Measurements from ENCODE around the gene B2M.
"Not testable (repeated sequence)": the region's sequence is repeated elsewhere in the genome, so short reads cannot be mapped to it uniquely, and the experiment has no call there.

The B2M gene

DNA sequence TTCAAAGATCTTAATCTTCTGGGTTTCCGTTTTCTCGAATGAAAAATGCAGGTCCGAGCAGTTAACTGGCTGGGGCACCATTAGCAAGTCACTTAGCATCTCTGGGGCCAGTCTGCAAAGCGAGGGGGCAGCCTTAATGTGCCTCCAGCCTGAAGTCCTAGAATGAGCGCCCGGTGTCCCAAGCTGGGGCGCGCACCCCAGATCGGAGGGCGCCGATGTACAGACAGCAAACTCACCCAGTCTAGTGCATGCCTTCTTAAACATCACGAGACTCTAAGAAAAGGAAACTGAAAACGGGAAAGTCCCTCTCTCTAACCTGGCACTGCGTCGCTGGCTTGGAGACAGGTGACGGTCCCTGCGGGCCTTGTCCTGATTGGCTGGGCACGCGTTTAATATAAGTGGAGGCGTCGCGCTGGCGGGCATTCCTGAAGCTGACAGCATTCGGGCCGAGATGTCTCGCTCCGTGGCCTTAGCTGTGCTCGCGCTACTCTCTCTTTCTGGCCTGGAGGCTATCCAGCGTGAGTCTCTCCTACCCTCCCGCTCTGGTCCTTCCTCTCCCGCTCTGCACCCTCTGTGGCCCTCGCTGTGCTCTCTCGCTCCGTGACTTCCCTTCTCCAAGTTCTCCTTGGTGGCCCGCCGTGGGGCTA, at the start of gene B2M, which contains the start of gene PATL2:
TSS of gene B2M (plus strand) at position 422 of the 647 bp plus-strand sequence. CDS start at position 452, 30 bp downstream.
TSS of gene PATL2 (minus strand) at position 228 of the 647 bp plus-strand sequence. CDS start 34,833 bp downstream, outside the sequence.
- peak; percentile 92 for DNase-seq (ENCODE audit: low read depth)

DNA sequence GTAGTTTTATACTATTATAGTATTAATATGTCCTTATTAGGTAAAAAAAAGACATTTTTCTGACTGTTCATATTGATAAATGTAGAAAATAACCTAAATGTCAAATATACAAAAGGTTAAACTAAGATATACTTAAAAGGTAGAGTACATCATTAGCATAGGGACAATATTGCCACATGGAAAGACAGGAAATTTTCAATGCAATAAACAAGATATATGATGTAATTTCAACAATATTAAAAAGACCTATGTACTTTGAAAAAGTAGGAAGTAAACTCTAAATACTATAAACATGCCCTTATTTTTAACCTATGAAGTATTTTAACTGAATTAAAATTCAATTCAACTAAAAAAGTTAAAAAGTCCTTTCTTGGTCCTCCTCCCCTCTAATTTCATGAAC, 49.7 kb upstream of the B2M start:
- no peak for DNase-seq (ENCODE audit: low read depth)

DNA sequence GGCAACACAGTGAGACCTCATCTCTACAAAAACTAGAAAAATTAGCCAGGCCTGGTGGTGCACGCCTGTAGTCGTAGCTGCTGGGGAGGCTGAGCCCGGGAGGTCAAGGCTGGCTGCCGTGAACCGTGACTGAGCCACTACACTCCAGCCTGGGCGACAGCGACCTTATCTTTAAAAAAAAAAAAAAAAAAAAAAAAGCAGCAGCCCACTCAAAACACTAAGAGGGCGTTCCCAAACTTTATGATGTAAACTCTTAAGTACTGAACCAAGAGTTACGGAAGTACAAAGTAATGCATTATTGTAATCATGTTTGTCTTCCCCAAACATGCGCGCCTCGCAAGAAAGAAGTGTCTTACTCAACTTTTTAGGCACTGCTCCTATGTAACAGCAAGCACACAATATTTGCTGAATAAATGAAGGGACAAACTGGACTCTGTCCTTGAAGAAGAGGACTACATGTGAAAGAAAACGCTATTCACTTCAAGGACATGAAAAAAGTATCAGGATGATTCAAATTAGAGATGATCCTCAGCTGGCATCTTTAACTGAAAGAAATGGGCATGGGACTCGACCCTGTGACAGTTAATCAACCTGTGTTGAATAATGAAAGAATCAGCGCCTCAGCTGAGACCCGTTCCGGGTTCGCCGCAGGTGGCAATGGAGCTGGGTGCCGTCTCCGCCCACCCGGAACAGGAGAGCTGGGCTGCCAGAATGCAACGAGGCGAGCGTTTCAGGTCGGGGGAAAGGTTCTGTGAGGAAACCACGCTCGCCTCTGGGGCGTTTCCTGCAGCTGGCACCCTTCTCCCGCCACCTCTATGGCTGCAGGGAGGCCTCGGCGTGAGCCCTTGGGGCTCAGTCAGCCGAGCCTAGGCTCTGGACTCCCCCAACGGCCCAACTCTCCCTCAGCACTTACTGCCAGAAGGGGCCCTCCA, 48.6 kb upstream of the B2M start:
- peak; percentile 71 for DNase-seq (ENCODE audit: low read depth)

- DNase-seq (ENCODE audit: low read depth) = peak; percentile 95
These were observed 47.7 kb upstream of the B2M start, which contains the start of gene SPG11 for GRCh38 chr15:44663410-44664308. TSS of gene SPG11 (minus strand) at chr15:44663662. CDS start at chr15:44663647, 15 bp downstream.

GRCh38 chr15:44666210-44667038, 44.9 kb upstream of the B2M start:
- no peak for DNase-seq (ENCODE audit: low read depth)

DNA sequence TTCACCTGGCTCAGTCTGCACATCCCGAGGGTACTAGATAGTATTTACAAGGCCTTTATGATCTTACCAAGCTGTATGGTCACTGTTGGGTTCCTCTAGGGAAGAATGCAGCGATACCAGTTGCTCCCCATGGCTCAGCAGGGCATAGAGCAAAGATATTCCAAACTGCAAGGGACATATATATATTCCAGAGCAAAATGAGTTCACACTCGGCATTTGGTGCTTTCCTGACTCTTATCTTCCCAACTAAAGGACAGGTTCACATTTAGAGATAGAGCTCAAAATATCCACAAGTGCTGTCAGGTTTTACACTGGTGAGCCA, 44.3 kb upstream of the B2M start:
- DNase-seq (ENCODE audit: low read depth) = no peak

DNA sequence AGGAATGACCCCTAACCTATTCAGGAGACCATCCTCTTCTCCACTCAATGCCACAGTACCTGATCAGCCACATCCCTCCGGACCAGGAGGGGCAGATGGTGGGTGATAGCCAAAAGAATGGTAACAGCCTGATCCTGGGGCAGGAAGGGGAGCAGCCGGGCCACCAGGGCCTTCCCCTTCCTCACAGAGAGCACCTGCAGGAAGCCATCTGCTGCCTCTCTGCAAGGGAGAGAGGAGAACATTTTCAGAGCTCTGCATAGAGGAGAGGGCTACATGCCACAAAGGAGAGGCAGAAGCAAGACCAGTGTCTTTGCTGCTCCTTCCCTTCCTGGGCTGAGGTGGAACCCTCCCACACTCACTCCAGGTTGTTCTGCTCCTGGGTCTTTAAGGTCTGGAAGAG, 42.4 kb upstream of the B2M start:
- no peak for DNase-seq (ENCODE audit: low read depth)

DNA sequence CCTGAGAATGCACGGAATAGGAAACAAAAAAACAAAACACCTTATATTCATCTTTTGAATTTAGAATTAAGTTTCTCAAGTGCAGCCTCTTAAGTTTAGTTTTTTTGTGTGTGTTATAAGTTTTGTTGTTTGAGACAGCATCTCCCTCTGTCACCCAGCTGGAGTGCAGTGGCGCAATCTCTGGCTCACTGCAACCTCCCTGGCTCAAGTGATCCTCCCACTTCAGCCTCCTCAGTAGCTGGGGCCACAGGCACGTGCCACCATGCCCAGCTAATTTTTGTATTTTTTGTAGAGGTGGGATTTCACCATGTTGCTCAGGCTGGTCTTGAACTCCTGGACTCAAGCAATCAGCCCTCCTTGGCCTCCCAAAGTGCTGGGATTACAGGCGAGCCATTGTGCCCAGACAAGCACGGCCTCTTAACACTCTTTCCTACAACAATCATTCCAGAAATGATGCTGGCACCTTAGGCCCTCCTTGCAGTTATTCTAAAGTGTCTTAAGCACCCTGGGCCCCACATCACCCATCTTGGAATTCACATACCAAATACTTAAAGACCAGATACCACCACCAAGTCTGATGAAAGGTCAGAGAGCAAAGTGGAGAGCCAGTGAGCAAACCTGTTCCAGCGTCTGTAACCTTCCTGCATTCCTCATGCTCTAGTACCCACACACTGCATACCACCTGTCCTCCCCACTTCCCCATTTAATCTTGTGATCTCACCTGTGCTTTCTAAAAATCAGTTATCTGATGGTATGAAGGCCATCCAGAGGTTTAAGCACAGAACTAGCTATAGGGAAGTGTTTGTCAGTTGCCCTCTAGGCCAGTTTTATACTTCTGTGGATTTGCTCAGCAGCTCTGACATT, 41.0 kb upstream of the B2M start:
- DNase-seq (ENCODE audit: low read depth) = no peak

DNA sequence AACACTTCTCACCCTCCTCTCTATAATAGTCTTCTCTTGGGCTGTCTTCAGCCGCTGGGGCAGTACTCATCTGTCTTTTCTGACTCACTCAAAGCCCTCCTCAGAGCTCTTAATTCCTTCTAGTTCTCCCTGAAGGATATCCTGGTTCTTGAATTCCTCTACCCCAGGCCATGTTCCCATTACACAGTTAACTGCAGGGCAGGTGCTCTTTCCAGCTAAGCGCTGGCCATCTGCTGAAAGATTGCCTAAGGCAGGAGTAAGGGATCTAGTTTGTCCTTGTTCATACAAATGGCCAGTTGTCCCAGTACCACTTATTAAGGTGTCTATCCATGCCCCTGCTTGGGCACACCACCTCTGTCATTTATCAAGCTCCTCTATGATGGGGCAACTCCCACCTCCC, 37.7 kb upstream of the B2M start:
- no peak for DNase-seq (ENCODE audit: low read depth)

DNA sequence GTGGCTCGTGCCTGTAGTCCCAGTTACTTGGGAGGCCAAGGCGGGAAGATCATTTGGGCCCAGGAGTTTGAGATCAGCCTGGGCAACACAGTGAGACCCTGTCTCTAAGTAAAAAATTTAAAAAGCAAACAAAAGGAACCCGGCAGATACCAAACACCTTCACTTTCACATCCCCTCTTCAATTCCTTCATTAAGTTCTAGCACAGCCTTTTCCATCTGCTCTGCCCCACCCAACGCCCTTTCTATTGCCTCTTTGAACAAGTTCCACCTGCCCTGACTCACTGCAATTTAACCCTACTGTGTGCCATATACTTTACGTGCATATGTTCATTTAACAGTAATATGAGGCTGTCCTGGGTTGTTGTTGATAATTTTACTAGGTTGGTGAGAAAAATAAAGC, 35.4 kb upstream of the B2M start:
- DNase-seq (ENCODE audit: low read depth) = no peak

DNA sequence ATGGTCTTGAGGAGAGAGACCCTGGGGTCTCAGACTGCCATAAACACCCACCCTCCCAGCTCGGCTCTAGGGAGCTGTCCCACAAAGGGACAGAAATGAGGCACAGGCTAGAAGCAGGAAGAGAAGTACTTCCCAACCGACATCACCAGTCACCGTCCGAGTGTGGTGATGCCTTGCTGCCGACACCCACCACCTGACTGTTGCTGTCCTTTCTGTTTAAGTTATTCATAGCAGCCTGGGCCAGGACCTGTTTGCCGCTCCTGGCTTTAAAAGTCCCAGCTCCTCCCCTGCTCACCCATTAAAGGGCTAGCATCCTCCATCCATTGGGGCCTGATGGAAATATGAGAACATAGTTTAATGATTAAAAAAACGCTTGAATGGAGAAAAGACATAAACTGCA, 34.6 kb upstream of the B2M start:
- DNase-seq (ENCODE audit: low read depth) = no peak

- DNase-seq (ENCODE audit: low read depth) = no peak
These were observed 29.1 kb upstream of the B2M start for GRCh38 chr15:44682211-44682610.

- DNase-seq (ENCODE audit: low read depth) = peak; percentile 71
These were observed 28.3 kb upstream of the B2M start for GRCh38 chr15:44682809-44683682.

DNA sequence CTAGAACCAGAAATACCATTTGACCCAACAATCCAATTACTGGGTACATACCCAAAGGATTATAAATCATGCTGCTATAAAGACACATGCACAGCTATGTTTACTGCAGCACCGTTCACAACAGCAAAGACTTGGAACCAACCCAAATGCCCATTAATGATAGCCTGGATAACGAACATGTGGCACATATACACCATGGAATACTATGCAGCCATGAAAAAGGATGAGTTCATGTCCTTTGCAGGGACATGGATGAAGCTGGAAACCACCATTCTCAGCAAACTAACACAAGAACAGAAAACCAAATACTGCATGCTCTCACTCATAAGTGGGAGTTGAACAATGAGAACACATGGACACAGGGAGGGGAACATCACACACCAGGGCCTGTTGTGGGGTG, 22.0 kb upstream of the B2M start:
- not testable (repeated sequence) for DNase-seq (ENCODE audit: low read depth)

DNA sequence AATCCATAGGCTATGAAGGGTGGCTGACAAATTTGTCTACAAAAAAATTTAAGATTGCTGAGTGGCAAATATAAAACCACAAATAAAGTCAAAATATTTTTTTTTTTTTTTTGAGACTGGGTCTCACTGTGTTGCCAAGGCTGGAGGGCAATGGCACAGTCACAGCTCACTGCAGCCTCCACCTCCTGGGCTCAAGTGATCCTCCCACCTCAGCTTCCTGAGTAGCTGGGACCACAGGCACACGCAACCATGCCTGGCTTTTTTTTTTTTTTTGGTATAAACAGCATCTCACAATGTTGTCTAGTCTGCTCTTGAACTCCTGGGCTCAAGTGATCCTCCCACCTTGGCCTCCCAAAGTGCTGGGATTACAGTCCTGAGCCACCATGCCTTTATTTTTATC, 21.1 kb upstream of the B2M start:
- not testable (repeated sequence) for DNase-seq (ENCODE audit: low read depth)

DNA sequence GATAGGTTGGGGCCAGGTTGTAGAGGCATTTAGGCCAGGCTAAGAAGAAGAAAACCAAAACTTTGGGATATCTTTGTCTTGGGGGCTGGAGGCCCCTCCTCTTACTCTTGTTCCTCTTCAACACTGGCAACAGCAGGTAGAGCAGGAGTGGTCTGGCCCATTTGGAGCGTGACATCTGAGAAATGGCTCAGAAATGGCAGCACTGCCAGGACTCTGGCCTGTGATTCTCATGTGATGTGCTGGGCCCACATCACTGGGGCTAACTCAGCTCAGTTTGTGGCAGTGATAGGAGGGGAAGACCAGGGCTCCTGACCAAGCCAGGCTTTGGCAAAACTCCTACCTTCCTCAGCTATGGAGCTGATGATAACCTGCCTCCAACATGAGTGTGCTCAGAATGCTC, 18.7 kb upstream of the B2M start:
- DNase-seq (ENCODE audit: low read depth) = no peak

GRCh38 chr15:44694416-44694815, 16.9 kb upstream of the B2M start:
- no peak for DNase-seq (ENCODE audit: low read depth)

DNA sequence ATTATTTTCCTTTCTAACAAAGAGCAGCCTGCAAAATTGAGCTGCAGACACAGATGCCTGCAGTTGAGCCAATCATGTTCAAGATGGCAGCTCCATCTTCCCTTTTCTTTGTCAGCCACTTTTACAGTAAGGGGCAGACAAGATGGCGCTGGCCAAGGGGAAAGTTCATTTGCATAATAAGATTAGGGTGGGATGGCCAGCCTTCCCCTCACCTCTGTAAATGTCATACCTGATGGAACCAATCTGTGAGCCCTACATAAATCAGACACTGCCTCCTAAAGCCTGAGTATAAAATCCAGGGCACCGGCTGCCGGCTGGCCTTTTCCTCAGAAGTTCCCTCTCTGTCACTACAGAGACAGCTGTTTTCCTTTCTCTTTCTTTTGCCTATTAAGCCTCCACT, 16.0 kb upstream of the B2M start:
- DNase-seq (ENCODE audit: low read depth) = no peak

DNA sequence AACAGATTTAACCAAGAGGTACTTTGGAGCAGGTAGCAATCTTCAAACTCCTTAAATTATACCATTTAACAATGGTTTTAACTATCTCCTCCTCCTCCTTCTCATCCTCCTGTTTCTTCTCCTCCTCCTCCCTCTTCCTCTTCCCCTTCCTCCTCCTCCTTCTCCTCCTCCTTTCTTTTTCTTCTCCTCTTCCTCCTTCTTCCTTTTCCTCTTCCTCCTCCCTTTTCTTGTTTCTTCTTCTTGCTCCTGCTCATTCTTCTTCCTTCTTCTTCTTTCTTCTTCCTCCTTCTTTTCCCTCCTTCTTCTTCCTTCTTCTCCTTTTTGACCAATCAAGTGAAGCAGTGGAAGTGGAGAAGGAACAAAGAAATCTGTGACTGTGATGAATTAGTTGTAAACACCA, 14.3 kb upstream of the B2M start:
- no peak for DNase-seq (ENCODE audit: low read depth)

Data from activated gamma-delta T cell treated with anti-CD3 and anti-CD28 coated beads, Interleukin-2, amount 50 U/mL, for 16 hours (primary cell).